CD4-positive, CD25-positive, alpha-beta regulatory T cell (primary cell): ENCODE measurements around the gene SMARCA2. TPM values are rescaled to one million over a fixed set of nuclear protein-coding genes. Genes with fewer than 3 reads are reported as not detected.

Experiments used
- ATAC-seq, 2 donors: fragments of 150-1000 bp; cut with Tn5 transposase; one replicate each; pipeline ENCODE4 v1.10.0; 2021; ENCODE audit warnings: low read depth in 2 of 2, moderate number of reproducible peaks in 2 of 2, moderate library complexity in 1 of 2
- DNase-seq, 3 donors: peaks; one replicate each; pipeline versions ENCODE4 v3.0.0 to v3.0.0-alpha.2; 2012 to 2022; ENCODE audit warnings: mixed read lengths in 1 of 3
- H3K27ac ChIP-seq: one replicate; pipeline ENCODE4 v1.7.0; 2013; ENCODE audit warnings: mild to moderate bottlenecking, low read length; ENCODE audit not compliant: insufficient read depth, poor library complexity, severe bottlenecking
- H3K27me3 ChIP-seq: one replicate; pipeline ENCODE4 v1.7.0; 2013; ENCODE audit warnings: low read length; ENCODE audit not compliant: control insufficient read depth, insufficient read depth
- H3K36me3 ChIP-seq: one replicate; pipeline ENCODE4 v1.7.0; 2013; ENCODE audit warnings: mild to moderate bottlenecking, low read length, moderate library complexity; ENCODE audit not compliant: control insufficient read depth, insufficient read depth
- H3K4me1 ChIP-seq: 2 replicates; pipeline ENCODE4 v1.7.0; 2013; ENCODE audit warnings: mild to moderate bottlenecking, low read length; ENCODE audit not compliant: insufficient read depth, control insufficient read depth, poor library complexity, severe bottlenecking
- H3K4me3 ChIP-seq: one replicate; pipeline ENCODE4 v1.7.0; 2013; ENCODE audit warnings: low read depth, mild to moderate bottlenecking, low read length, moderate library complexity
- H3K9me3 ChIP-seq, 2 experiments: 1 replicate in 1 of 2; 2 replicates in 1 of 2; pipeline ENCODE4 v1.7.0; 2013; ENCODE audit warnings: low read length in 2 of 2, mild to moderate bottlenecking in 1 of 2, moderate library complexity in 1 of 2; ENCODE audit not compliant: control insufficient read depth in 2 of 2
- H3K27ac Mint-ChIP-seq, 3 donors: one replicate each; pipeline ENCODE4 v1.8.0; 2020 to 2022; ENCODE audit warnings: mild to moderate bottlenecking in 3 of 3, mixed read lengths in 3 of 3, moderate library complexity in 2 of 3
- H3K27me3 Mint-ChIP-seq: one replicate; pipeline ENCODE4 v1.8.0; 2022; ENCODE audit warnings: mild to moderate bottlenecking, mixed read lengths
- H3K36me3 Mint-ChIP-seq: one replicate; pipeline ENCODE4 v1.8.0; 2020; ENCODE audit warnings: mixed read lengths
- H3K4me1 Mint-ChIP-seq, 4 donors: one replicate each; pipeline ENCODE4 v1.8.0; 2020 to 2022; ENCODE audit warnings: mixed read lengths in 4 of 4, mild to moderate bottlenecking in 1 of 4
- H3K4me3 Mint-ChIP-seq, 4 donors: one replicate each; pipeline ENCODE4 v1.8.0; 2020 to 2022; ENCODE audit warnings: mild to moderate bottlenecking in 4 of 4, mixed read lengths in 4 of 4, moderate library complexity in 3 of 4
- H3K9me3 Mint-ChIP-seq, 7 donors: one replicate each; pipeline ENCODE4 v1.8.0; 2020 to 2022; ENCODE audit warnings: mixed read lengths in 7 of 7, mild to moderate bottlenecking in 3 of 7, moderate library complexity in 2 of 7
- polyA plus RNA-seq, 4 donors: library from polyadenylated mRNA; unstranded; fragments of 300-500 nt; fragmentation: Illumina TruSeq; gene quantifications; one replicate each; pipeline ENCODE4 v1.2.3, GENCODE V29; 2021
- total RNA-seq: library from RNA; stranded (reverse); gene quantifications from one replicate; pipeline ENCODE4 v1.2.3, GENCODE V29; 2022

Gene SMARCA2
- total and polyA plus RNA-seq, 5 donors from 2014 or later: 28.7 to 298 (median 37.8) TPM

- Histone ChIP-seq H3K4me1 (no peaks in the 10 kb centered on the region), H3K27ac (no peak overlapping the region), H3K4me3 (no peak overlapping the region), H3K9me3 (no peaks in the 10 kb centered on the region), H3K36me3 (peaks cover 72% of the 10 kb centered on the region), H3K27me3 (no peaks in the 10 kb centered on the region)
- peak overlapping the region; percentile 62 to 92 (median 64) for H3K27ac Mint-ChIP-seq
- H3K27me3 Mint-ChIP-seq: no peaks in the 10 kb centered on the region
- no peaks in the 10 kb centered on the region for H3K9me3 Mint-ChIP-seq
- H3K4me1 Mint-ChIP-seq: peaks cover 12 to 42% (median 33%) of the 10 kb centered on the region in 4 donors
- H3K4me3 Mint-ChIP-seq: no peak overlapping the region
- DNase-seq (no peak), ATAC-seq (no peak)
- peaks cover 52% of the 10 kb centered on the region for H3K36me3 Mint-ChIP-seq
These were observed 28.8 kb downstream of the SMARCA2 start for GRCh38 chr9:2043881-2044462.

GRCh38 chr9:2047144-2047671, 32.1 kb downstream of the SMARCA2 start:
- peaks cover 27 to 49% (median 37%) of the 10 kb centered on the region in 4 donors for H3K4me1 Mint-ChIP-seq
- H3K27ac Mint-ChIP-seq: peak overlapping the region in 1 of 3 donors; percentile 92

GRCh38 chr9:2047916-2048315, 32.8 kb downstream of the SMARCA2 start:
- H3K9me3 Mint-ChIP-seq: no peaks in the 10 kb centered on the region
- no peak overlapping the region for H3K4me3 ChIP-seq
- ATAC-seq: no peak
- H3K36me3 ChIP-seq: peaks cover 47% of the 10 kb centered on the region
- H3K27ac Mint-ChIP-seq: peak overlapping the region in 2 of 3 donors; percentile 62 to 92
- no peaks in the 10 kb centered on the region for H3K9me3 ChIP-seq
- H3K4me3 Mint-ChIP-seq: no peak overlapping the region
- H3K4me1 Mint-ChIP-seq: peaks cover 28 to 56% (median 41%) of the 10 kb centered on the region in 4 donors
- H3K27me3 Mint-ChIP-seq: no peaks in the 10 kb centered on the region
- no peak overlapping the region for H3K27ac ChIP-seq
- H3K27me3 ChIP-seq: no peaks in the 10 kb centered on the region
- DNase-seq: no peak
- peaks cover 39% of the 10 kb centered on the region for H3K36me3 Mint-ChIP-seq
- H3K4me1 ChIP-seq: peaks cover 4% of the 10 kb centered on the region

More at GRCh38 chr9:2047144-2047671, 32.1 kb downstream of the SMARCA2 start:
- Histone ChIP-seq H3K27ac (no peak overlapping the region), H3K9me3 (no peaks in the 10 kb centered on the region), H3K36me3 (peaks cover 54% of the 10 kb centered on the region), H3K4me1 (no peaks in the 10 kb centered on the region), H3K27me3 (no peaks in the 10 kb centered on the region), H3K4me3 (no peak overlapping the region)
- DNase-seq (no peak), ATAC-seq (no peak)
- Mint-ChIP-seq H3K27me3 (no peaks in the 10 kb centered on the region), H3K9me3 (no peaks in the 10 kb centered on the region), H3K4me3 (no peak overlapping the region), H3K36me3 (peaks cover 40% of the 10 kb centered on the region)

- H3K27ac ChIP-seq: no peak overlapping the region
- H3K27ac Mint-ChIP-seq: peak overlapping the region; percentile 22 to 92 (median 55)
- no peaks in the 10 kb centered on the region for H3K9me3 Mint-ChIP-seq
- H3K27me3 ChIP-seq: no peaks in the 10 kb centered on the region
- no peak overlapping the region for H3K4me3 ChIP-seq
- no peaks in the 10 kb centered on the region for H3K27me3 Mint-ChIP-seq
- H3K4me3 Mint-ChIP-seq: no peak overlapping the region
- H3K4me1 Mint-ChIP-seq: peaks cover 35 to 61% (median 52%) of the 10 kb centered on the region in 4 donors
- no peaks in the 10 kb centered on the region for H3K9me3 ChIP-seq
- peaks cover 32% of the 10 kb centered on the region for H3K36me3 ChIP-seq
- peaks cover 23% of the 10 kb centered on the region for H3K36me3 Mint-ChIP-seq
- ATAC-seq: no peak
- DNase-seq: no peak
- peaks cover 27% of the 10 kb centered on the region for H3K4me1 ChIP-seq
These were observed 35.1 kb downstream of the SMARCA2 start for GRCh38 chr9:2050236-2050635.

- Mint-ChIP-seq H3K9me3 (no peaks in the 10 kb centered on the region), H3K4me3 (peak overlapping the region; percentile 39 to 74 (median 62)), H3K4me1 (peaks cover 30 to 66% (median 47%) of the 10 kb centered on the region in 4 donors), H3K27me3 (no peaks in the 10 kb centered on the region), H3K27ac (peak overlapping the region; percentile 88 to 94 (median 92)), H3K36me3 (peaks cover 31% of the 10 kb centered on the region)
- Histone ChIP-seq H3K27me3 (no peaks in the 10 kb centered on the region), H3K4me1 (peaks cover 30% of the 10 kb centered on the region), H3K36me3 (peaks cover 38% of the 10 kb centered on the region), H3K9me3 (no peaks in the 10 kb centered on the region), H3K27ac (peak overlapping the region; percentile 78), H3K4me3 (peak overlapping the region; percentile 73)
- peak; percentile 43 to 93 (median 86) for DNase-seq
- peak; percentile 98 to 99 for ATAC-seq
These were observed 39.0 kb downstream of the SMARCA2 start for GRCh38 chr9:2053883-2054845.

- peaks cover 41% of the 10 kb centered on the region for H3K36me3 Mint-ChIP-seq
- peak overlapping the region; percentile 86 to 92 (median 88) for H3K27ac Mint-ChIP-seq
- H3K27me3 ChIP-seq: no peaks in the 10 kb centered on the region
- no peak for ATAC-seq
- peak overlapping the region; percentile 78 for H3K27ac ChIP-seq
- H3K9me3 Mint-ChIP-seq: no peaks in the 10 kb centered on the region
- H3K4me3 Mint-ChIP-seq: no peak overlapping the region
- no peaks in the 10 kb centered on the region for H3K9me3 ChIP-seq
- peak in 1 of 3 donors; percentile 11 for DNase-seq
- peak overlapping the region; percentile 73 for H3K4me3 ChIP-seq
- H3K4me1 ChIP-seq: peaks cover 30% of the 10 kb centered on the region
- H3K36me3 ChIP-seq: peaks cover 46% of the 10 kb centered on the region
- H3K4me1 Mint-ChIP-seq: peaks cover 30 to 66% (median 49%) of the 10 kb centered on the region in 4 donors
- no peaks in the 10 kb centered on the region for H3K27me3 Mint-ChIP-seq
These were observed 40.1 kb downstream of the SMARCA2 start for GRCh38 chr9:2055203-2055658.

GRCh38 chr9:2059274-2059929, 44.3 kb downstream of the SMARCA2 start:
- peaks cover 21 to 44% (median 25%) of the 10 kb centered on the region in 4 donors for H3K4me1 Mint-ChIP-seq
- no peak for ATAC-seq
- Histone ChIP-seq H3K9me3 (no peaks in the 10 kb centered on the region), H3K36me3 (peaks cover 70% of the 10 kb centered on the region), H3K27ac (no peak overlapping the region), H3K27me3 (no peaks in the 10 kb centered on the region), H3K4me1 (peaks cover 11% of the 10 kb centered on the region), H3K4me3 (no peak overlapping the region)
- peak overlapping the region in 1 of 4 donors; percentile 58 for H3K4me3 Mint-ChIP-seq
- no peaks in the 10 kb centered on the region for H3K9me3 Mint-ChIP-seq
- peak overlapping the region in 2 of 3 donors; percentile 56 to 68 for H3K27ac Mint-ChIP-seq
- H3K27me3 Mint-ChIP-seq: no peaks in the 10 kb centered on the region
- H3K36me3 Mint-ChIP-seq: peaks cover 58% of the 10 kb centered on the region
- DNase-seq: no peak
